ENCODE measurements around the gene TMED4. TPM values are rescaled to one million over a fixed set of nuclear protein-coding genes. Genes with fewer than 3 reads are reported as not detected.

Gene TMED4
- polyA plus RNA-seq, 1 donor (not counting 4 experiments of a cell fraction or from before 2014, with no cell fraction given), result 45.8 TPM

- TF ChIP-seq EZH2 (IDR thresholded peaks at IDR 0.05; ENCODE audit: low read length), result no peak
- no peak for TF ChIP-seq CTCF (optimal IDR thresholded peaks at IDR 0.05 in 1 of 3, IDR thresholded peaks at IDR 0.05 in 1 of 3, conservative IDR thresholded peaks at IDR 0.05 in 1 of 3; ENCODE audit: extremely low read depth in 1 of 3, insufficient read depth in 2 of 3, low read length in 3 of 3)
- Histone ChIP-seq H3K9me1 (ENCODE audit: control insufficient read depth, extremely low read depth, insufficient read depth, low read length) (peaks cover 1% of the 10 kb centered on the region), H3K4me1 (ENCODE audit: control insufficient read depth, extremely low read depth, insufficient read depth, low read length) (no peaks in the 10 kb centered on the region), H2AFZ (ENCODE audit: control insufficient read depth, low read length) (no peak overlapping the region), H3K4me2 (ENCODE audit: control insufficient read depth, extremely low read depth, insufficient read depth, low read depth, low read length) (no peak overlapping the region), H3K9ac (ENCODE audit: control insufficient read depth, extremely low read depth, insufficient read depth, low read length) (no peak overlapping the region), H3K9me3 (ENCODE audit: control insufficient read depth, low read depth, low read length) (no peaks in the 10 kb centered on the region), H3K27ac (ENCODE audit: control insufficient read depth, insufficient read depth, low read length) (no peak overlapping the region), H3K27me3 (ENCODE audit: control insufficient read depth, extremely low read depth, insufficient read depth, low read length) (no peaks in the 10 kb centered on the region), H3K36me3 (ENCODE audit: control insufficient read depth in 2 of 2, extremely low read depth in 1 of 2, insufficient read depth in 2 of 2, low read length in 2 of 2) (peaks cover 48 to 59% of the 10 kb centered on the region in 2 experiments), H4K20me1 (ENCODE audit: control insufficient read depth, extremely low read depth, insufficient read depth, low read length) (peaks cover 2% of the 10 kb centered on the region), H3K79me2 (ENCODE audit: control insufficient read depth, insufficient read depth, low read length) (peaks cover 18% of the 10 kb centered on the region), H3K4me3 (ENCODE audit: control insufficient read depth in 2 of 3, extremely low read depth in 1 of 3, insufficient read depth in 2 of 3, low read depth in 1 of 3, low read length in 3 of 3) (no peak overlapping the region)
- dilution Hi-C loops (cut with MboI; ENCODE audit: extremely low pct_ligation_motif_present, low sequenced_read_pairs), result no loop called here
- DNase-seq (ENCODE audit: low read depth, low spot score), result no peak
- no peak for FAIRE-seq
These were observed 16.1 kb downstream of the TMED4 start for GRCh38 chr7:44565795-44566559.

GRCh38 chr7:44565097-44565794, 16.8 kb downstream of the TMED4 start:
- Histone ChIP-seq H3K9ac (ENCODE audit: control insufficient read depth, extremely low read depth, insufficient read depth, low read length) (no peak overlapping the region), H3K27me3 (ENCODE audit: control insufficient read depth, extremely low read depth, insufficient read depth, low read length) (no peaks in the 10 kb centered on the region), H2AFZ (ENCODE audit: control insufficient read depth, low read length) (no peak overlapping the region), H3K4me1 (ENCODE audit: control insufficient read depth, extremely low read depth, insufficient read depth, low read length) (no peaks in the 10 kb centered on the region), H3K9me3 (ENCODE audit: control insufficient read depth, low read depth, low read length) (no peaks in the 10 kb centered on the region), H4K20me1 (ENCODE audit: control insufficient read depth, extremely low read depth, insufficient read depth, low read length) (peaks cover 2% of the 10 kb centered on the region), H3K9me1 (ENCODE audit: control insufficient read depth, extremely low read depth, insufficient read depth, low read length) (peaks cover 3% of the 10 kb centered on the region), H3K79me2 (ENCODE audit: control insufficient read depth, insufficient read depth, low read length) (peaks cover 14% of the 10 kb centered on the region), H3K4me3 (ENCODE audit: control insufficient read depth in 2 of 3, extremely low read depth in 1 of 3, insufficient read depth in 2 of 3, low read depth in 1 of 3, low read length in 3 of 3) (no peak overlapping the region), H3K4me2 (ENCODE audit: control insufficient read depth, extremely low read depth, insufficient read depth, low read depth, low read length) (no peak overlapping the region), H3K36me3 (ENCODE audit: control insufficient read depth in 2 of 2, extremely low read depth in 1 of 2, insufficient read depth in 2 of 2, low read length in 2 of 2) (peaks cover 43 to 52% of the 10 kb centered on the region in 2 experiments), H3K27ac (ENCODE audit: control insufficient read depth, insufficient read depth, low read length) (no peak overlapping the region)
- FAIRE-seq (no peak), DNase-seq (ENCODE audit: low read depth, low spot score) (no peak)
- TF ChIP-seq EZH2 (IDR thresholded peaks at IDR 0.05; ENCODE audit: low read length) (no peak), CTCF (optimal IDR thresholded peaks at IDR 0.05 in 1 of 3, IDR thresholded peaks at IDR 0.05 in 1 of 3, conservative IDR thresholded peaks at IDR 0.05 in 1 of 3; ENCODE audit: extremely low read depth in 1 of 3, insufficient read depth in 2 of 3, low read length in 3 of 3) (peak; percentile 97 to 99 (median 98))
- dilution Hi-C loops (cut with MboI; ENCODE audit: extremely low pct_ligation_motif_present, low sequenced_read_pairs), result no loop called here

Measured in keratinocyte (primary cell).